ENCODE results near the gene NINJ2. TPM values are rescaled to one million over a fixed set of nuclear protein-coding genes. Genes with fewer than 3 reads are reported as not detected.
A peak's percentile ranks its signal among the peaks of the same experiment; 100 is the strongest.

NINJ2 gene
- total RNA-seq, 6 experiments from 2014 or later: 6.4 to 17.7 (median 12.5) TPM

DNA sequence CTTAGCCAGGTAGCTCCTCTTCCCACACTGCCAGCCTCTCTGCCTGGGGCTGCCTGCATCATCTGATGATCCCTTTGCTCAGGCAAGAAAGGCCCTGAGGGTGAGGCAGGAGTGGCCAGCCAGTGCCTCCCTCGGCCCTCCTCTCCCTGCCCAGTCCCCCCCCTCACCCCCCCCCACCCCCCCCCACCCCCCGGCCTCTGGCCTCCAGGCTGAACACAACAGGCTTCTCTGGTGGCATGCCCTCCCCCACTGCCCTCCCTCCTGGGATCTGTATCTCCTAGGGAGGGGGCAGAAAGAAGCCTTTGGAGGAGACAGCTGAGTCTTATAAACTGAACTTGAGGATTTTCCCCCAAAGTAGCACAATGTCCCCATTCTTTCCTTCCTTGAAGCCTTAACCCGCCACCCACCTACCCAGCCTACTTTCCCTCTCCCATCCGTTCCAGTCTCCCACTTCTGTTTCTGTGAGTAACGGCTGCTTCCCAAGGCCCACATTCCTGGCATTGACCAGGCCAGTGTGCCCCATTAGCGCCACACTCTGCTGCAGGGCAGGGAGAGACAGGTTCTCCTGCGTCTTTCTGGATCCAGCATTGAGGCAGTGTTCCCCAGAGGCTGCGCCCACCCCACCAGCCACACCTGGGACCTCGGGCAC is 121.4 kb downstream of the NINJ2 start:
- H3K9me3 ChIP-seq: no peaks in the 10 kb centered on the region
- DNase-seq (no peak), ATAC-seq (no peak)
- peaks cover 0 to 5% of the 10 kb centered on the region in 2 donors for H3K27me3 ChIP-seq
- H3K4me1 ChIP-seq: peaks cover 0 to 4% (median 0%) of the 10 kb centered on the region in 4 donors
- TF ChIP-seq POLR2A (IDR thresholded peaks at IDR 0.05) (no peak), CTCF (IDR thresholded peaks at IDR 0.05) (no peak)
- no peaks in the 10 kb centered on the region for H3K36me3 ChIP-seq
- intact Hi-C loops (cut with DNase I): no loop called here
- H3K4me3 ChIP-seq: no peak overlapping the region
- 72% methylated on average over 4 of the region's 9 CpGs for WGBS (ENCODE audit: insufficient coverage, low coverage, low lambda C conversion rate, missing lambda C conversion rate)
- no peak overlapping the region for H3K27ac ChIP-seq

DNA sequence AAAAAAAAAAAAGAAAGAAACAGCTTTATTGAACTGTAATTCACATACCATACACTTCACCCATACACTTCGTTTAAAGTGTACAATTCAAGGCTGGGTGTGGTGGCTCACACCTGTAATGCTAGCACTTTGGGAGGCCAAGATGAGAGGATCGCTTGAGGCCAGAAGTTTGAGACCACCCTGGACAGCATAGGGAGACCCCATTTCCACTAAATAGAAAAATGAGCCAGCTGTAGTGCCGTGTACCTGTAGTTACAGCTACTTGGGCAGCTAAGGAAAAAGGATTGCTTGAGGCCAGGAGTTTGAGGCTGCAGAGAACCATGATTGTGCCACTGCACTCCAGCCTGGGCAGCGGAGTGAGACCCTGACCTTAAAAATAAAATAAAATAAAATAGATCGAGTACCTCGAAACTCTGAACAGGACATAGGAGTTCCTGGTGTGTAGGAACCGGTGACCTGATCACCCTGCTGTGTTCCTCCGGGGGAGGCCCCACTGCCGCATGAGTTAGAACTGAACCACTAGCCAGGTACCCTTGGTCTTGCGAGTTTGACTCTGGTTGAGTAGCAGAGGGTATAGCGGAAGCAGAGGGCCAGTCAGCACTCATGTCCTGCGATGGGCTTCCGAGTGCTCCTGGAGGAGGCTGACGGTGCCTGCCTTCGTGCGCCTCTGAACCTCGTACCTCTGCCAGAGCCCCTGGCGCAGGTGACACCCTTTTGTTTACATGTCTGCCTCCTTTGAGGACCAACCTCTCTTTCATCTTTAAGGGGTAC is 123.5 kb downstream of the NINJ2 start:
- Histone ChIP-seq H3K9me3 (no peaks in the 10 kb centered on the region), H3K4me3 (no peak overlapping the region), H3K27me3 (no peaks in the 10 kb centered on the region), H3K27ac (no peak overlapping the region), H3K36me3 (no peaks in the 10 kb centered on the region), H3K4me1 (peaks cover 0 to 4% (median 0%) of the 10 kb centered on the region in 4 donors)
- intact Hi-C loops (cut with DNase I): no loop called here
- DNase-seq: no peak
- ATAC-seq: no peak
- no peak for TF ChIP-seq POLR2A (IDR thresholded peaks at IDR 0.05)
- TF ChIP-seq CTCF (IDR thresholded peaks at IDR 0.05): no peak
- 85% methylated on average over 8 of the region's 18 CpGs for WGBS (ENCODE audit: insufficient coverage, low coverage, low lambda C conversion rate, missing lambda C conversion rate)

DNA sequence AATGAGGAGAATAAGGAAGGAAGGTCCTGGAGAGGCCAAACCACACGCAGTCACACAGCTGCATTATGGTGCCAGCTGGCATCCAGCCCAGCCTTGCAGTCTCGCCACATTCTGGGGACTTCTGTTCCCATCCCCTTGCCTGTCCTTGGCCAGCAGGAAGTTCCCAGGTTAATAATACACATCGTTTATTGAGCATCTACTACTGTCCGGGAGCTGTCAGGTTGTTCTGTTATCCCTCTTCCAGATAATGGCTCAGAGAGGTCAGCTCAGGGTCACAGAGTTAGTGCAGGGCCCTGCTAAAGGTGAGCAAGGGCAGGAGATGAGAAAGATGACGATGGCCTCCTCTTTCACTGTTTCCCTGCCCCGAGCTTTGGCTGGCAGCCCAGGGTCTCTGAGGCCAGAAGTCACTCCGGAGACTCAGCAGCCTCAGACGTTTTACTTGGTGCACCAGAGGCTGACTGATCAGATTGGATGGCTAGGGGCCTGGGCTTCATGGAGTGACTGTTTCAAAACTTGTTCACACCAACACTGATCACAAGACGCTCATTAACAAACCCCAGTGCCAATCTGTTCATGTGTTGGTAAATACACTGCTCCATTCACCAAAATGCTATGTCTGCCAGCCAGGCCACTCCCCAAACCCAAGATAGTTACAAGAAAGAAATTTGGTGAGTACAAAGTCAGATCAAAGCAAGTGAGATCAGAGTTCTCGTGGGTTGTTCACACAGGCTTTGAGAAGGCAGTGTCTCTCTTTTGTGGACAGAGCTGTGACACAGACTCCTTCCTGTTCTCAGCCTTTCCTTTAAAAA is 124.3 kb downstream of the NINJ2 start:
- WGBS (ENCODE audit: insufficient coverage, low coverage, low lambda C conversion rate, missing lambda C conversion rate): 10% methylated on average over 7 of the region's 10 CpGs
- H3K27ac ChIP-seq: no peak overlapping the region
- intact Hi-C loops (cut with DNase I): no loop called here
- no peak overlapping the region for H3K4me3 ChIP-seq
- H3K27me3 ChIP-seq: no peaks in the 10 kb centered on the region
- DNase-seq: peak in 2 of 3 donors; percentile 71 to 80
- H3K9me3 ChIP-seq: no peaks in the 10 kb centered on the region
- peaks cover 0 to 4% (median 0%) of the 10 kb centered on the region in 4 donors for H3K4me1 ChIP-seq
- TF ChIP-seq CTCF (IDR thresholded peaks at IDR 0.05): no peak
- no peak for TF ChIP-seq POLR2A (IDR thresholded peaks at IDR 0.05)
- H3K36me3 ChIP-seq: no peaks in the 10 kb centered on the region
- peak; percentile 73 to 89 (median 80) for ATAC-seq

DNA sequence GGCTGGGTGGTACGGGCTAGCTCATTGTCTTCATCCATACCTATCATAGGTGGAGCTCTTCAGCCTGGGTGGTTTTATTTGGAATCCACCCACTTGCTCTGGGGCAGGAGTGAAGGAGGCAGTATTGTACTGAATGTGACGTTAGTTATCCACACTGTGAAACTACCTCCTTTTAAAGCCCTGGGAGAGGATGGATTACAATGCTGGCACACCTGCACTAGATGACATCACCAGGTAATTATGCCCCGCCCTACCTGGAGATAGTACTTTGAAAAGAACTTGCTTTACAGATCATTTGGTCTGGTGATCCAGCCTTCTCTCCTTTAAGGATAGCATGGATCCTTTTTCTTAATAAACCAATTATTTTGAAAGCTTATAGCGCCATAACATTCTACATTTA is 125.5 kb downstream of the NINJ2 start:
- WGBS (ENCODE audit: insufficient coverage, low coverage, low lambda C conversion rate, missing lambda C conversion rate): 80% methylated on average over 3 of the region's 4 CpGs
- H3K36me3 ChIP-seq: no peaks in the 10 kb centered on the region
- no peak for DNase-seq
- H3K27me3 ChIP-seq: no peaks in the 10 kb centered on the region
- no peak overlapping the region for H3K27ac ChIP-seq
- intact Hi-C loops (cut with DNase I): no loop called here
- peak in 1 of 4 donors; percentile 9 for ATAC-seq
- TF ChIP-seq POLR2A (IDR thresholded peaks at IDR 0.05): no peak
- no peak for TF ChIP-seq CTCF (IDR thresholded peaks at IDR 0.05)
- H3K4me1 ChIP-seq: peaks cover 0 to 4% (median 0%) of the 10 kb centered on the region in 4 donors
- H3K9me3 ChIP-seq: no peaks in the 10 kb centered on the region
- no peak overlapping the region for H3K4me3 ChIP-seq

Measured in right lobe of liver (tissue), 6 donors.